Glomerular endothelial cell (primary cell): Measurements from ENCODE around the gene CDC73. TPM values are rescaled to one million over a fixed set of nuclear protein-coding genes. Genes with fewer than 3 reads are reported as not detected.
"Not testable (repeated sequence)": the region's sequence is repeated elsewhere in the genome, so short reads cannot be mapped to it uniquely, and the experiment has no call there.

Experiments used
- DNase-seq: peaks from one replicate; pipeline ENCODE4 v3.0.0-alpha.2; 2011; ENCODE audit warnings: low read depth, low spot score; ENCODE audit errors: extremely low read depth
- total RNA-seq: library from RNA; depleted of rRNA; stranded (reverse); fragments of >200 nt; gene quantifications from 2 replicates; pipeline ENCODE4 v1.2.3, GENCODE V29; 2015

CDC73 gene
- total RNA-seq, 1 donor from 2014 or later = 30.1 TPM

GRCh38 chr1:193113258-193113991, 8.4 kb upstream of the CDC73 start:
- DNase-seq = no peak

GRCh38 chr1:193113992-193114332, 7.9 kb upstream of the CDC73 start:
- DNase-seq = no peak

- DNase-seq = no peak
Observed at GRCh38 chr1:193114485-193115095, 7.2 kb upstream of the CDC73 start.

- no peak for DNase-seq
Observed at GRCh38 chr1:193115629-193116227, 6.1 kb upstream of the CDC73 start.

GRCh38 chr1:193117167-193117566, 4.7 kb upstream of the CDC73 start:
- not testable (repeated sequence) for DNase-seq

- DNase-seq = no peak
Observed at GRCh38 chr1:193118194-193118593, 3.6 kb upstream of the CDC73 start.

GRCh38 chr1:193118803-193119730, 2.8 kb upstream of the CDC73 start:
- no peak for DNase-seq

- no peak for DNase-seq
Observed at GRCh38 chr1:193120604-193121166, 1.1 kb upstream of the CDC73 start.

- DNase-seq = no peak
Observed at GRCh38 chr1:193123751-193124150, 1.9 kb downstream of the CDC73 start.

- DNase-seq = no peak
Observed at GRCh38 chr1:193125369-193125768, 3.5 kb downstream of the CDC73 start.

GRCh38 chr1:193131266-193131860, 9.5 kb downstream of the CDC73 start:
- DNase-seq = no peak

GRCh38 chr1:193140254-193140653, 18.4 kb downstream of the CDC73 start:
- DNase-seq = no peak

- no peak for DNase-seq
Observed at GRCh38 chr1:193141804-193142203, 20.0 kb downstream of the CDC73 start.

GRCh38 chr1:193142409-193142808, 20.6 kb downstream of the CDC73 start:
- no peak for DNase-seq

- DNase-seq = no peak
Observed at GRCh38 chr1:193143285-193143684, 21.5 kb downstream of the CDC73 start.

GRCh38 chr1:193144361-193144938, 22.6 kb downstream of the CDC73 start:
- no peak for DNase-seq

- no peak for DNase-seq
Observed at GRCh38 chr1:193144999-193145398, 23.2 kb downstream of the CDC73 start.

GRCh38 chr1:193156117-193156821, 34.4 kb downstream of the CDC73 start:
- DNase-seq = no peak

GRCh38 chr1:193156822-193157142, 35.0 kb downstream of the CDC73 start:
- no peak for DNase-seq

- DNase-seq = no peak
Observed at GRCh38 chr1:193157360-193157759, 35.5 kb downstream of the CDC73 start.
